Retina (tissue), 1 donor: ENCODE measurements around the gene SEMA3D.

Experiments used
- DNase-seq: peaks from one replicate; pipeline ENCODE4 v3.0.0-alpha.2; 2016

SEMA3D gene

GRCh38 chr7:85119934-85120333 lies 66.9 kb downstream of the SEMA3D start:
- DNase-seq, result no peak

- DNase-seq, result no peak
Measured at GRCh38 chr7:85115862-85116261, 71.0 kb downstream of the SEMA3D start.

GRCh38 chr7:85115006-85115405 lies 71.8 kb downstream of the SEMA3D start:
- DNase-seq, result no peak

GRCh38 chr7:85114342-85114741 lies 72.5 kb downstream of the SEMA3D start:
- no peak for DNase-seq

GRCh38 chr7:85111761-85112160 lies 75.1 kb downstream of the SEMA3D start:
- DNase-seq, result no peak

- no peak for DNase-seq
Measured at GRCh38 chr7:85106719-85107118, 80.1 kb downstream of the SEMA3D start.

- no peak for DNase-seq
Measured at GRCh38 chr7:85104432-85105205, 82.2 kb downstream of the SEMA3D start.

GRCh38 chr7:85103962-85104361 lies 82.9 kb downstream of the SEMA3D start:
- DNase-seq, result no peak

GRCh38 chr7:85103357-85103756 lies 83.5 kb downstream of the SEMA3D start:
- no peak for DNase-seq

- no peak for DNase-seq
Measured at GRCh38 chr7:85102813-85103350, 84.0 kb downstream of the SEMA3D start.

- no peak for DNase-seq
Measured at GRCh38 chr7:85101347-85101746, 85.5 kb downstream of the SEMA3D start.

- DNase-seq, result no peak
Measured at GRCh38 chr7:85097844-85098243, 89.0 kb downstream of the SEMA3D start.

GRCh38 chr7:85095806-85096205 lies 91.0 kb downstream of the SEMA3D start:
- DNase-seq, result no peak

GRCh38 chr7:85095366-85095765 lies 91.5 kb downstream of the SEMA3D start:
- no peak for DNase-seq

- no peak for DNase-seq
Measured at GRCh38 chr7:85094046-85094725, 92.7 kb downstream of the SEMA3D start.

- no peak for DNase-seq
Measured at GRCh38 chr7:85091565-85091928, 95.3 kb downstream of the SEMA3D start.

GRCh38 chr7:85090919-85091564 lies 95.8 kb downstream of the SEMA3D start:
- DNase-seq, result no peak

- peak; percentile 23 for DNase-seq
Measured at GRCh38 chr7:85090143-85090542, 96.7 kb downstream of the SEMA3D start.

- no peak for DNase-seq
Measured at GRCh38 chr7:85081846-85082245, 105.0 kb downstream of the SEMA3D start.

- DNase-seq, result no peak
Measured at GRCh38 chr7:85081392-85081791, 105.5 kb downstream of the SEMA3D start.

GRCh38 chr7:85079434-85079833 lies 107.4 kb downstream of the SEMA3D start:
- no peak for DNase-seq

- DNase-seq, result no peak
Measured at GRCh38 chr7:85078181-85078580, 108.7 kb downstream of the SEMA3D start.

GRCh38 chr7:85075864-85076263 lies 111.0 kb downstream of the SEMA3D start:
- no peak for DNase-seq

- no peak for DNase-seq
Measured at GRCh38 chr7:85074992-85075391, 111.9 kb downstream of the SEMA3D start.
